AG04449 (cell line): ENCODE results near the gene SGCE.
A peak's percentile ranks its signal among the peaks of the same experiment; 100 is the strongest.

Source experiments
- CTCF ChIA-PET: fragments of 350-600 bp; formaldehyde crosslinking; extraction: SDS; loops from one replicate; lab custom pipeline; 2021; ENCODE audit warnings: antibody characterized with exemption; lab: Yijun Ruan, JAX
- POLR2A ChIA-PET: fragments of 400-600, 350-600 bp; formaldehyde crosslinking; extraction: SDS; loops from one replicate; lab custom pipeline; 2020; ENCODE audit warnings: antibody characterized with exemption, inconsistent platforms; lab: Yijun Ruan, JAX
- DNase-seq: peaks from one replicate; pipeline ENCODE4 v3.0.0-alpha.2; 2010; ENCODE audit warnings: low read depth, low spot score
- H3K4me3 ChIP-seq: 2 replicates; pipeline ENCODE4 v1.5.1; 2011; ENCODE audit warnings: low read depth, mild to moderate bottlenecking, control low read depth, low read length
- CTCF ChIP-seq: IDR thresholded peaks from one replicate; pipeline ENCODE4 v1.5.1; 2011; ENCODE audit warnings: mild to moderate bottlenecking, moderate library complexity, low read length, control low read depth, inconsistent platforms; ENCODE audit not compliant: insufficient read depth; ENCODE audit errors: missing control alignments

The SGCE gene

GRCh38 chr7:94662548-94662947 lies 6.6 kb upstream of the SGCE start:
- ChIA-PET CTCF (no interaction called here), POLR2A (no interaction called here)
- no peak for DNase-seq
- H3K4me3 ChIP-seq = no peak overlapping the region
- no peak for TF ChIP-seq CTCF

DNA sequence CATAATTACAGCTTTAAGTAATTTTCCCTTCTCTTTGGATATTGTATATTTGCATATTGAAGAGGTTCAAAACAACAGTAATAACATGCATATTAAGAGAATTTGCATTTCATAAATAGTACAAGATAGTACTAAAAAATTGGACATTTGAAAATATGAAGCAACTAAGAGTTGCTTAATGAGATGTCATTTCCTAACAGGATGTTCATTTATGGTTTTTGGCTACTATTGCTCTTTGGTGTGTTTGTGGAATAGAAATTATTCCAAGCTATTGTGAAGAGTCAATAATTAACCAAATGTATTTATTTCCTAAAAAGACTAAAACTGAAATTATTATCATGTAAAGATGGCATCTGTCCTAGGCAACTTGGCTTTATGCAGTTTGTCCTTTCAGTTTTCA lies 4.1 kb upstream of the SGCE start:
- POLR2A ChIA-PET = no interaction called here
- H3K4me3 ChIP-seq = no peak overlapping the region
- CTCF ChIA-PET = interaction anchor here (1.7 kb wide), 1 partner anchor 819 kb away, joined by 4 read pairs; no protein-coding TSS in a partner anchor
- no peak for DNase-seq
- TF ChIP-seq CTCF = no peak

GRCh38 chr7:94658826-94659225 lies 2.9 kb upstream of the SGCE start:
- TF ChIP-seq CTCF = no peak
- CTCF ChIA-PET = interaction anchor here (0.7 to 5.5 kb wide), 4 partner anchors 13 to 820 kb away, joined by 3 to 46 read pairs (median 4); no protein-coding TSS in a partner anchor
- POLR2A ChIA-PET = no interaction called here
- no peak for DNase-seq
- H3K4me3 ChIP-seq = no peak overlapping the region

DNA sequence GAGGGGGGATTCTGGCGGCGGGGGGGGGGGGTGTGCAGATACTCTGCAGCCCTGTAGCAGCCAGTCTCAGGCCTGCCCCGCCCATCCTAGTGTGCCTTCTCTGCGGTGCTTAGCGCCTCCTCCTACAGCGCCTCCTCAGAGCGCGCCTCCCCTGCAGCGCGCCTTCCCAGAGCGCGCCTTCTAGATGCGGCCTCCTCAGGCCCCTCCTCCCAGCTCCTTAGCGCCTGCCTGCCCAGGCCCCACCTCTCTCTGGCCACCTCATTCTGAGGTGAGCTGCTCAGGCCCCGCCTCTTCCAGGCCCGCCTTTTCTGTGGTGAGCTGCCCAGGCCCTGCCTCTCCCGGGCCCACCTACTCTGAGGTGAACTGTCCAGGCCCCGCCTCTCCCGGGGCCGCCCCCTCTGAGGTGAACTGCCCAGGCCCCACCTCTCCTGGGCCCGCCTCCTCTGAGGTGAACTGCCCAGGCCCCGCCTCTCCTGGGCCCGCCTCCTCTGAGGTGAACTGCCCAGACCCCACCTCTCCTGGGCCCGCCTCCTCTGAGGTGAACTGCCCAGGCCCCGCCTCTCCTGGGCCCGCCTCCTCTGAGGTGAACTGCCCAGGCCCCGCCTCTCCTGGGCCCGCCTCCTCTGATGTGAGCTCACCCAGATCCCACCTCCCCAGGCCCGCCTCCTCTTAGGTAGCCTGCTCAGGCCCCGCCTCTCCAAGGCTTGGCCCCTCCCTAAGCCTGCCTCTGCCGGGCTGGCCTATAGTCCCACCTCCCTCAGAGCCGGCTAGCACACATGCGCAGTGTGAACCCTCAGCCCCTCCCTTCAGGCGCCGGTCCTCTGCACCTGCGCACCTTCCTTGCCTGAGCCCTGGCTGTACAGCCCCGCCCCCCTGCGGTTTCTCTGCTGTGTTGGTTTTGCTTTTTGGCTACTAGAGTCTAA lies 2.1 kb upstream of the SGCE start:
- ChIA-PET POLR2A (no interaction called here), CTCF (interaction anchor here (1.0 to 5.5 kb wide), 5 partner anchors 9 to 821 kb away, joined by 4 to 46 read pairs (median 5); no protein-coding TSS in a partner anchor)
- TF ChIP-seq CTCF = no peak
- H3K4me3 ChIP-seq = peak overlapping the region; percentile 75
- DNase-seq = peak; percentile 50

- POLR2A ChIA-PET = interaction anchor here (0.7 to 0.8 kb wide), 2 partner anchors 24 to 209 kb away, joined by 3 read pairs; no protein-coding TSS in a partner anchor
- peak overlapping the region; percentile 75 for H3K4me3 ChIP-seq
- DNase-seq = no peak
- TF ChIP-seq CTCF = no peak
- CTCF ChIA-PET = interaction anchor here (0.9 to 5.5 kb wide), 20 partner anchors 10 to 542 kb away, joined by 3 to 46 read pairs (median 4); no protein-coding TSS in a partner anchor
These were observed 1.2 kb upstream of the SGCE start for GRCh38 chr7:94656925-94657731.
